ENCODE results near the gene GTF2H4.

GRCh38 chr6:30897882-30898281, 10.1 kb upstream of the GTF2H4 start:
- TF ChIP-seq, protein P1, sequence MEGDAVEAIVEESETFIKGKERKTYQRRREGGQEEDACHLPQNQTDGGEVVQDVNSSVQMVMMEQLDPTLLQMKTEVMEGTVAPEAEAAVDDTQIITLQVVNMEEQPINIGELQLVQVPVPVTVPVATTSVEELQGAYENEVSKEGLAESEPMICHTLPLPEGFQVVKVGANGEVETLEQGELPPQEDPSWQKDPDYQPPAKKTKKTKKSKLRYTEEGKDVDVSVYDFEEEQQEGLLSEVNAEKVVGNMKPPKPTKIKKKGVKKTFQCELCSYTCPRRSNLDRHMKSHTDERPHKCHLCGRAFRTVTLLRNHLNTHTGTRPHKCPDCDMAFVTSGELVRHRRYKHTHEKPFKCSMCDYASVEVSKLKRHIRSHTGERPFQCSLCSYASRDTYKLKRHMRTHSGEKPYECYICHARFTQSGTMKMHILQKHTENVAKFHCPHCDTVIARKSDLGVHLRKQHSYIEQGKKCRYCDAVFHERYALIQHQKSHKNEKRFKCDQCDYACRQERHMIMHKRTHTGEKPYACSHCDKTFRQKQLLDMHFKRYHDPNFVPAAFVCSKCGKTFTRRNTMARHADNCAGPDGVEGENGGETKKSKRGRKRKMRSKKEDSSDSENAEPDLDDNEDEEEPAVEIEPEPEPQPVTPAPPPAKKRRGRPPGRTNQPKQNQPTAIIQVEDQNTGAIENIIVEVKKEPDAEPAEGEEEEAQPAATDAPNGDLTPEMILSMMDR (IDR thresholded peaks at IDR 0.05): no peak
- no peak for TF ChIP-seq POLR2A (IDR thresholded peaks at IDR 0.05)

Data from uterus (tissue), 2 donors.